HG02870 (cell line): ENCODE data around the gene ONECUT1.
"Not testable (repeated sequence)": the region's sequence is repeated elsewhere in the genome, so short reads cannot be mapped to it uniquely, and the experiment has no call there.

Source experiments
- ATAC-seq: cut with Tn5 transposase; IDR thresholded peaks from one replicate; pipeline ENCODE4 v1.9.1; 2021; ENCODE audit warnings: mild to moderate bottlenecking, moderate library complexity; ENCODE audit not compliant: unreplicated experiment

ONECUT1 gene

GRCh38 chr15:52790169-52790708 is at the start of gene ONECUT1:
TSS of gene ONECUT1 (minus strand) at chr15:52790336. CDS start at chr15:52789884, 452 bp downstream.
- ATAC-seq = peak; percentile 68

GRCh38 chr15:52834379-52834778 is 44.2 kb upstream of the ONECUT1 start:
- ATAC-seq = no peak

GRCh38 chr15:52824169-52824942 is 34.2 kb upstream of the ONECUT1 start:
- ATAC-seq = not testable (repeated sequence)

GRCh38 chr15:52822475-52822874 is 32.3 kb upstream of the ONECUT1 start:
- no peak for ATAC-seq

- no peak for ATAC-seq
Measured at GRCh38 chr15:52819253-52819652, 29.1 kb upstream of the ONECUT1 start.

GRCh38 chr15:52815899-52816298 is 25.8 kb upstream of the ONECUT1 start:
- not testable (repeated sequence) for ATAC-seq

- ATAC-seq = no peak
Measured at GRCh38 chr15:52808996-52809395, 18.9 kb upstream of the ONECUT1 start.

- ATAC-seq = no peak
Measured at GRCh38 chr15:52808441-52808840, 18.3 kb upstream of the ONECUT1 start.

- ATAC-seq = no peak
Measured at GRCh38 chr15:52806284-52806655, 16.1 kb upstream of the ONECUT1 start.

GRCh38 chr15:52805351-52806283 is 15.5 kb upstream of the ONECUT1 start:
- ATAC-seq = no peak

- ATAC-seq = no peak
Measured at GRCh38 chr15:52804526-52805081, 14.5 kb upstream of the ONECUT1 start.

GRCh38 chr15:52803467-52804306 is 13.6 kb upstream of the ONECUT1 start:
- ATAC-seq = no peak

GRCh38 chr15:52803108-52803466 is 13.0 kb upstream of the ONECUT1 start:
- no peak for ATAC-seq

GRCh38 chr15:52802110-52802509 is 12.0 kb upstream of the ONECUT1 start:
- no peak for ATAC-seq

GRCh38 chr15:52801748-52802085 is 11.6 kb upstream of the ONECUT1 start:
- no peak for ATAC-seq

GRCh38 chr15:52800828-52801747 is 11.0 kb upstream of the ONECUT1 start:
- ATAC-seq = no peak

GRCh38 chr15:52799145-52799811 is 9.1 kb upstream of the ONECUT1 start:
- ATAC-seq = no peak

GRCh38 chr15:52798529-52799101 is 8.5 kb upstream of the ONECUT1 start:
- ATAC-seq = no peak
